GM12873 (cell line): Measurements from ENCODE around the gene TIMM50.

Source experiments
- TF ChIP-seq, protein P1 (sequence below): IDR thresholded peaks from 2 replicates; pipeline ENCODE4 v1.5.1; 2012; ENCODE audit warnings: low read depth, mild to moderate bottlenecking, moderate library complexity, low read length, control low read depth; ENCODE audit not compliant: insufficient read depth; ENCODE audit errors: missing control alignments

TIMM50 gene

DNA sequence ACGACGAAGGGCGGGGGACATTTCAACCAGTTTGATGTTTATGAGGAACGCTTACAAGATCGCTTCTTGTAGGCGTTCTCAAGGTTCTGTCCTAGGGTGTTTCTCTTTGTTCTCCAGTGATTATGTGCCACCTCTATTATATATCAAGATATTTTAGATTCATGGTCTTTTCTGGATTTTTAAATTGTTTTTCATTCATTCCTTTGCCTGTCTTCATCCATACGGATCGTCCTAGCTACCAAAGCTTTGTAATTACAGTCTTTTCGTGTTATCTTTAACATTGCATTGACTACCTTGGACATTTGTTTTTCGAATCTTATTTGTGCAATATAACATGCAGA, 59.7 kb downstream of the TIMM50 start:
- TF ChIP-seq, protein P1, sequence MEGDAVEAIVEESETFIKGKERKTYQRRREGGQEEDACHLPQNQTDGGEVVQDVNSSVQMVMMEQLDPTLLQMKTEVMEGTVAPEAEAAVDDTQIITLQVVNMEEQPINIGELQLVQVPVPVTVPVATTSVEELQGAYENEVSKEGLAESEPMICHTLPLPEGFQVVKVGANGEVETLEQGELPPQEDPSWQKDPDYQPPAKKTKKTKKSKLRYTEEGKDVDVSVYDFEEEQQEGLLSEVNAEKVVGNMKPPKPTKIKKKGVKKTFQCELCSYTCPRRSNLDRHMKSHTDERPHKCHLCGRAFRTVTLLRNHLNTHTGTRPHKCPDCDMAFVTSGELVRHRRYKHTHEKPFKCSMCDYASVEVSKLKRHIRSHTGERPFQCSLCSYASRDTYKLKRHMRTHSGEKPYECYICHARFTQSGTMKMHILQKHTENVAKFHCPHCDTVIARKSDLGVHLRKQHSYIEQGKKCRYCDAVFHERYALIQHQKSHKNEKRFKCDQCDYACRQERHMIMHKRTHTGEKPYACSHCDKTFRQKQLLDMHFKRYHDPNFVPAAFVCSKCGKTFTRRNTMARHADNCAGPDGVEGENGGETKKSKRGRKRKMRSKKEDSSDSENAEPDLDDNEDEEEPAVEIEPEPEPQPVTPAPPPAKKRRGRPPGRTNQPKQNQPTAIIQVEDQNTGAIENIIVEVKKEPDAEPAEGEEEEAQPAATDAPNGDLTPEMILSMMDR: no peak
